Heart right ventricle (tissue), 16 donors: ENCODE data around the gene GPM6B. TPM values are rescaled to one million over a fixed set of nuclear protein-coding genes. Genes with fewer than 3 reads are reported as not detected.

ENCODE experiments used
- ATAC-seq, 8 donors: fragments of 200-7000 bp; cut with Tn5 transposase; one replicate each; pipeline ENCODE4 v1.9.1; 2020; ENCODE audit warnings: mild to moderate bottlenecking in 8 of 8, moderate library complexity in 8 of 8, moderate number of reproducible peaks in 1 of 8
- DNase-seq, 2 donors: peaks; one replicate each; pipeline ENCODE4 v3.0.0-alpha.2; 2020
- H3K27ac ChIP-seq, 10 donors: fragments of 200-600 bp; sonication (generic) in 2 of 10; one replicate each; pipeline versions ENCODE4 v1.5.0 to v1.8.0; 2020 to 2022; ENCODE audit warnings: mild to moderate bottlenecking in 3 of 10
- H3K27me3 ChIP-seq, 7 donors: fragments of 200-600 bp; one replicate each; pipeline ENCODE4 v1.8.0; 2021 to 2022; ENCODE audit warnings: mild to moderate bottlenecking in 2 of 7
- H3K36me3 ChIP-seq, 9 donors: fragments of 200-600 bp; sonication (generic) in 1 of 9; one replicate each; pipeline versions ENCODE4 v1.5.0 to v1.8.0; 2020 to 2022; ENCODE audit warnings: mild to moderate bottlenecking in 2 of 9
- H3K4me1 ChIP-seq, 9 donors: fragments of 200-600 bp; sonication (generic) in 1 of 9; one replicate each; pipeline versions ENCODE4 v1.5.0 to v1.8.0; 2020 to 2022; ENCODE audit warnings: mild to moderate bottlenecking in 4 of 9
- H3K4me3 ChIP-seq, 10 donors: fragments of 200-600 bp; sonication (generic) in 2 of 10; one replicate each; pipeline versions ENCODE4 v1.5.0 to v1.8.0; 2020 to 2022; ENCODE audit warnings: mild to moderate bottlenecking in 7 of 10, moderate library complexity in 2 of 10
- H3K9me3 ChIP-seq, 11 donors: fragments of 200-600 bp in 10 of 11; sonication (generic) in 2 of 11; one replicate each; pipeline versions ENCODE4 v1.5.0 to v1.8.0; 2013 to 2022; ENCODE audit warnings: mild to moderate bottlenecking in 2 of 11, control low read depth in 1 of 11, moderate library complexity in 1 of 11
- CTCF ChIP-seq, 9 donors: fragments of 200-600 bp; sonication (generic) in 2 of 9; IDR thresholded peaks; one replicate each; pipeline versions ENCODE4 v1.5.0 to v1.8.0; 2021 to 2022; ENCODE audit warnings: antibody characterized with exemption in 9 of 9, mild to moderate bottlenecking in 5 of 9, moderate library complexity in 1 of 9
- WGBS, 2 donors: extraction: QIAGEN DNeasy Blood & Tissue Kit; methylation state at CpG; one replicate each; pipeline ENCODE4 v1.1.7; 2013; ENCODE audit warnings: inconsistent platforms in 1 of 2; 5-methylcytosine and 5-hydroxymethylcytosine counted together
- intact Hi-C, 10 donors: fragments of 100-400 bp; cut with DNase I; formaldehyde crosslinking; loops; one replicate each; pipeline versions ENCODE4 v1.11.1 to v1.14.2; 2022
- polyA plus RNA-seq, 2 donors: library from polyadenylated mRNA; stranded (reverse); fragments of 200-250 nt; gene quantifications; one replicate each; pipeline ENCODE4 v1.2.3, GENCODE V29; 2013
- total RNA-seq, 10 donors: library from RNA; stranded (reverse); fragmentation: NEBNext Ultra II Directional in 3 of 10; extraction: Animal tissue kit (Norgen Biotek cat#: 25700) in 3 of 10; gene quantifications; one replicate each; pipeline versions ENCODE4 v1.2.1 to v1.2.4, GENCODE V29; 2021 to 2023
- donor health status: Arrhythmogenic right ventricular cardiomyopathy.
- donor health status: ischemic (EF 13 %, LVEDD 7.1; RV severe dilation, severe dysfunction).
- donor health status: healthy with polysubstance abuse.
- donor health status: DM: no; HTN: yes; CAD: no.
- donor health status: DM: no; HTN: no; CAD: no.
- donor health status: ischemic (EF 25% LVEDD 6.9; RV normal size, moderate dysfunction).
- donor health status: ischemic (EF 25% LVEDD 5.7; RV mildly dilated, moderate dysfunction).
- donor health status: healthy.
- donor health status: DM: yes; HTN: yes; CAD: no.
- donor health status: Ischemic cardiomyopathy.
- donor health status: ischemic (EF 35%, LVEDD 5.7; RV mildly dilated, moderate dysfunction).
- donor health status: nonischemic (EF 11% LVEDD 7.7; RV severe dilation, severe dysfunction).
- donor health status: DM: yes; HTN: yes; CAD: no.
- donor health status: PGD.
- donor health status: ischemic (EF 29% LVEDD 5.4; RV normal size, mild dysfunction).
- donor health status: nonischemic (EF 23%, LVEDD 6.1; RV moderate dilation, normal function).

The GPM6B gene
- total and polyA plus RNA-seq, 12 donors = 0.94 to 7.8 (median 2.8) TPM

GRCh38 chrX:13798184-13798583 lies 18.7 kb downstream of the GPM6B start:
- intact Hi-C loops = no loop called here
- no peak for TF ChIP-seq CTCF (IDR thresholded peaks at IDR 0.05)
- no peak overlapping the region for H3K27ac ChIP-seq
- 95 to 98% methylated on average over 4 of the region's 4 CpGs for WGBS, 2 donors
- no peaks in the 10 kb centered on the region for H3K4me1 ChIP-seq
- H3K4me3 ChIP-seq = no peak overlapping the region
- peaks cover 0 to 9% (median 0%) of the 10 kb centered on the region in 11 donors for H3K9me3 ChIP-seq
- DNase-seq (no peak), ATAC-seq (no peak)
- no peaks in the 10 kb centered on the region for H3K36me3 ChIP-seq
- H3K27me3 ChIP-seq = peaks cover 0 to 23% (median 0%) of the 10 kb centered on the region in 7 donors

- WGBS, 2 donors = 94 to 98% methylated on average over 4 of the region's 4 CpGs
- H3K4me3 ChIP-seq = no peak overlapping the region
- DNase-seq = no peak
- H3K27me3 ChIP-seq = peaks cover 0 to 17% (median 0%) of the 10 kb centered on the region in 7 donors
- TF ChIP-seq CTCF (IDR thresholded peaks at IDR 0.05) = no peak
- ATAC-seq = no peak
- peaks cover 0 to 9% (median 0%) of the 10 kb centered on the region in 11 donors for H3K9me3 ChIP-seq
- H3K36me3 ChIP-seq = no peaks in the 10 kb centered on the region
- H3K4me1 ChIP-seq = no peaks in the 10 kb centered on the region
- intact Hi-C loops = no loop called here
- no peak overlapping the region for H3K27ac ChIP-seq
Observed at GRCh38 chrX:13797512-13797911, 19.4 kb downstream of the GPM6B start.

- Histone ChIP-seq H3K27me3 (peaks cover 0 to 6% (median 0%) of the 10 kb centered on the region in 7 donors), H3K36me3 (no peaks in the 10 kb centered on the region), H3K27ac (no peak overlapping the region), H3K4me1 (no peaks in the 10 kb centered on the region), H3K9me3 (no peaks in the 10 kb centered on the region), H3K4me3 (no peak overlapping the region)
- intact Hi-C loops = no loop called here
- TF ChIP-seq CTCF (IDR thresholded peaks at IDR 0.05) = no peak
- DNase-seq = no peak
- 84 to 95% methylated on average over 10 of the region's 10 CpGs for WGBS, 2 donors
- no peak for ATAC-seq
Observed at GRCh38 chrX:13794417-13794816, 22.5 kb downstream of the GPM6B start.

GRCh38 chrX:13793897-13794296 lies 23.0 kb downstream of the GPM6B start:
- ATAC-seq (no peak), DNase-seq (no peak)
- H3K27ac ChIP-seq = no peak overlapping the region
- intact Hi-C loops = no loop called here
- TF ChIP-seq CTCF (IDR thresholded peaks at IDR 0.05) = no peak
- H3K27me3 ChIP-seq = peaks cover 0 to 4% (median 0%) of the 10 kb centered on the region in 7 donors
- 80% methylated on average over 2 of the region's 2 CpGs for WGBS, 2 donors
- no peaks in the 10 kb centered on the region for H3K9me3 ChIP-seq
- no peaks in the 10 kb centered on the region for H3K36me3 ChIP-seq
- H3K4me1 ChIP-seq = no peaks in the 10 kb centered on the region
- no peak overlapping the region for H3K4me3 ChIP-seq
